Right kidney (tissue), 9 donors: ENCODE measurements around the gene ITIH2.
A peak's percentile ranks its signal among the peaks of the same experiment; 100 is the strongest.
"Not testable (repeated sequence)": the region's sequence is repeated elsewhere in the genome, so short reads cannot be mapped to it uniquely, and the experiment has no call there.

ENCODE experiments used
- DNase-seq: peaks from one replicate; pipeline ENCODE4 v3.0.0-alpha.2; 2016
- long read RNA-seq, 8 donors: transcript quantifications; one replicate each; lab custom pipeline, GENCODE V29; 2026

The ITIH2 gene, protein sequence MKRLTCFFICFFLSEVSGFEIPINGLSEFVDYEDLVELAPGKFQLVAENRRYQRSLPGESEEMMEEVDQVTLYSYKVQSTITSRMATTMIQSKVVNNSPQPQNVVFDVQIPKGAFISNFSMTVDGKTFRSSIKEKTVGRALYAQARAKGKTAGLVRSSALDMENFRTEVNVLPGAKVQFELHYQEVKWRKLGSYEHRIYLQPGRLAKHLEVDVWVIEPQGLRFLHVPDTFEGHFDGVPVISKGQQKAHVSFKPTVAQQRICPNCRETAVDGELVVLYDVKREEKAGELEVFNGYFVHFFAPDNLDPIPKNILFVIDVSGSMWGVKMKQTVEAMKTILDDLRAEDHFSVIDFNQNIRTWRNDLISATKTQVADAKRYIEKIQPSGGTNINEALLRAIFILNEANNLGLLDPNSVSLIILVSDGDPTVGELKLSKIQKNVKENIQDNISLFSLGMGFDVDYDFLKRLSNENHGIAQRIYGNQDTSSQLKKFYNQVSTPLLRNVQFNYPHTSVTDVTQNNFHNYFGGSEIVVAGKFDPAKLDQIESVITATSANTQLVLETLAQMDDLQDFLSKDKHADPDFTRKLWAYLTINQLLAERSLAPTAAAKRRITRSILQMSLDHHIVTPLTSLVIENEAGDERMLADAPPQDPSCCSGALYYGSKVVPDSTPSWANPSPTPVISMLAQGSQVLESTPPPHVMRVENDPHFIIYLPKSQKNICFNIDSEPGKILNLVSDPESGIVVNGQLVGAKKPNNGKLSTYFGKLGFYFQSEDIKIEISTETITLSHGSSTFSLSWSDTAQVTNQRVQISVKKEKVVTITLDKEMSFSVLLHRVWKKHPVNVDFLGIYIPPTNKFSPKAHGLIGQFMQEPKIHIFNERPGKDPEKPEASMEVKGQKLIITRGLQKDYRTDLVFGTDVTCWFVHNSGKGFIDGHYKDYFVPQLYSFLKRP
- long read RNA-seq, donor 1, result 0 reads
- long read RNA-seq, donor 2, result 0 reads
- long read RNA-seq, donor 3, result 0 reads
- long read RNA-seq, donor 4, result 0 reads
- long read RNA-seq, donor 5, result 0 reads
- long read RNA-seq, donor 6, result 0 reads
- long read RNA-seq, donor 7, result 0 reads
- long read RNA-seq, donor 8, result 0 reads

GRCh38 chr10:7703140-7703539 lies at the start of gene ITIH2:
Gene ITIH2, plus strand, starts transcription at chr10:7703316. Its CDS starts 119 bp downstream, at chr10:7703435.
- DNase-seq, result no peak

DNA sequence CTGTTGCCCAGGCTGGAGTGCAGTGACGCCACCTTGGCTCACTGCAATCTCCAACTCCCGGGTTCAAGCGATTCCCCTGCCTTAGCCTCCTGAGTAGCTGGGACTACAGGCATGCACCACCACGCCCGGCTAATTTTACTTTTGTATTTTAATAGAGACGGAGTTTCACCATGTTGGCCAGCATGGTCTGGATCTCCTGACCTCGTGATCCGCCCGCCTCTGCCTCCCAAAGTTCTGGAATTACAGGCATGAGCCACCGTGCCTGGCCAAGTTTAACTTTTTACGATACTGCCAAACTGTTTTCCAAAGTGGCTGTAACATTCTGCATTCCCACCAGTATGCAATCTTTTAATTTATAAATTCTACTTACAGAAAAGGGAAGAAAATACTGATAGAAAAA lies 46.0 kb upstream of the ITIH2 start:
- not testable (repeated sequence) for DNase-seq

DNA sequence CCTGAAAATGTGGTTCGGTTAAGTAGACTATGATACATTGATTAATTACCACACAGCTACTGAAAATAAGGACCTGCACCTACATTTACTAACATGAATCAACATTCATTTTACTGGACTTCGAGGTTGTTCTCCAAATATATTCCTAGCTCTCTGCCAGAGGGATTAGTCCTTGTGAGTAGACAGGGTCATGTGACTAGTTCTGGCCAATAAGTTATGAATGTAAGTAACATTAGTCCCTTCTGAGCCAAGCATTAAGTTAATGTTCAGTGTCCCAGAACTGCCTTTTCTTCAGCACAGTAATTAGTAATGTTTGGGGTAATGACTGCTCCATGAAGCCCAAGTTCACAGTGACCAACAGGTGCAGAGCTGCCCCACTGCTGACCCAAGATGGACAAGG lies 45.6 kb upstream of the ITIH2 start:
- no peak for DNase-seq

- no peak for DNase-seq
Measured at GRCh38 chr10:7659560-7659959, 43.6 kb upstream of the ITIH2 start.

DNA sequence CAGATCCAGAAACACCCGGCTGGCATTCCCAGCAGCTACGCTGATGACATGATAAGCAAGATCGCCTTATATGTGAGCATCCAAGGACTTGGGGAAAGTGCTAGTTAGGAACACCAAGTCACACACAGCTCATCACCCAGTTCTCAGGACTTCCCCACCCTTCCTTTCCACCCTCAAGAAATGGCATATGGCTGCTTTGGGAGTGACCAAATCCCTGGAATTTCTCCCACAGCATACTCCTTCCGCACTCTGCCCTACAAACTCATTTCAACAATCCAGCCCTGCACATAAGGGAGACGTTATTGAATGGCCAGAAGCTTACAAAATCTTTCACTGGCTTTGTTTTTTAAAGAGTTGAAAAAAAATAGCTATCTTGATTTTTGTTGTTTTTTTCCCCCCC lies 40.6 kb upstream of the ITIH2 start:
- no peak for DNase-seq

- no peak for DNase-seq
Measured at GRCh38 chr10:7664707-7665106, 38.4 kb upstream of the ITIH2 start.

- peak; percentile 15 for DNase-seq
Measured at GRCh38 chr10:7665767-7666166, 37.3 kb upstream of the ITIH2 start.

DNA sequence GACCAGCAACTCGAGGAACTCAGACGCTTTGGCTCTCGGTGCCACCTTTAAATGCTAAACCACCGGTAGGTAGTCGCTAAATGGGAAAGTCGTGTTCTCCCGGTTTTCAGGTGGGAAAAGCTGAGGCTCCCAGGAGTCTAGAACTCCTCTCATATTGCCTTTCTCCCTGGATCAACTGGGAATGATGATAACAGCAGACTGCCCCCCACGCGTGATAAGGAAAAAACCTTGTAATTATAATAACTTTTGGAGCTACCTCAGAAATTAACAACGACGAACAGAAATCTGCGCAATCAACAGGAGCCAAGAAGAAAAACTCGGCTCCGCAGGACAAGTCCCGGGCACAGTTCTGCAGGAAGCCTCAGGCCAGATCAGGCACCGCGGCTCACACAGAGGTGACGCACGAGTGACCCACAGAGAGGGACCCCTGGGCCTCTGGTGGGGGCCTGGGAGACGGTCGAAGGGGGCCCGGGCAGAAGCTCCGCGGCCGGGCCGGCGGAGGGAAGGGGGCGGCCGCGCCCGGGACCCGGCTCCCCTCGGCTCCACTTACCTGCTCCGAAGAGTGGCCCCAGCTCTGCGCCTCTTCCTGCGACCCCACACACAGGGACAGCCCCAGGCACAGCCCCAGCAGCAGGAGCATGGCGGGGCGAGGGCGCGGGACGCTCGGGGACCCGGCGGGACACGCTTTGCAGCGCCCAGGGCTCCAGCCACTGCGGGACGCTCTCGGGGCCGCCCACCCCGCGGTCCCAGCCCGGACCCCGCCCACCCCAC lies 36.7 kb upstream of the ITIH2 start, which contains the start of gene ITIH5:
TSS of gene ITIH5 (minus strand) at position 714 of the 771 bp plus-strand sequence. CDS start at position 640, 74 bp downstream.
- DNase-seq, result peak; percentile 66

GRCh38 chr10:7667262-7668141 lies 35.6 kb upstream of the ITIH2 start:
- peak; percentile 54 for DNase-seq

DNA sequence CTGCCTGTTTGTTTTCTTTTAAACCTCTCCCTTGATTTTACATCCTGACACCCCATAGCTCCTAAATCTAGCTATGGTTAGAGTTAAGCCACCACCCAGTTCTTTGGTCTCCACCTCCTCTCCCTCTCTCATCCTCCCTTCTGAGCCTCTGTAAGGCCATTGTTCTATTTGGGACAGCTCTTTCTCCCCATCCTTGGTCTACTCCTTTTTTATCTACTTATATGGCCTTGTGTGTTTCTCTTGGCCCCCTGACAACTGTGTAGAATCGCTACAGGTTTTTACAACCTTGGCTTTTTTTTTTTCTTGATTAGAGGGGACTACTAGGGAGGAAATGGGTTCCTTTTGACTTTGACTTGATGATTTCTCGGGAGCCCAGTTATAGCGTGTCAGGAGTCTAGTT lies 33.0 kb upstream of the ITIH2 start:
- no peak for DNase-seq

DNA sequence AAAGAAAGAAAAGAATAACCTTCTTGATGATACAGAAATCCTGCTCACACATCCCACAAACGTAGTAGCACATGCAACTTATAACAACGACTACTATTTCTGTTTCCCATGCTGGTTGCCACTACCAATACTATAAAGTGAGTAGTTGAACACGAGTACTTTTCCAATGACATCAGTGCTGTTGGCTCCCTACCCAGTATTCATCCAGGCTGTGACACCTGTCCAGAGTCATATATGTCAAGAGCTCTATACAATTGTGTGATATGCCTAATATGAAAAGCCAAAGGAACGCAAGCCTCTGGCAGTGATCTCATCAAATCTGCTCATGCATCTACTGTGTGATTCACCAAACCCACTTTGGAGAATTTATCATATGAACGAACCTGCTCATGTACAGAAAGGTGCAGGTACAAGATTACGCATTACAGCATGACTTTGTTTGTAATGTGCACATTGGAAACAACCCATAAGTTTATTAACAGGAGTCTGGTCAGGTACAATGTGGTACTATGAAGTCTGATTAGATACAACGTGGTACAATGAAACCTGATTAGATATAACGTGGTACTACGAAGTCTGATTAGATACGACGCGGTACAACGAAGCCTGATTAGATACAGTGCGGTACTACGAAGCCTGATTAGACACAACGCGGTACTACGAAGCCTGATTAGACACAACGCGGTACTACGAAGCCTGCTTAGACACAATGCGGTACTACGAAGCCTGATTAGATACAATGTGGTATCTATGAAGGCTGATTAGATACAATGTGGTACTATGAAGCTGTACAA lies 30.6 kb upstream of the ITIH2 start:
- no peak for DNase-seq

DNA sequence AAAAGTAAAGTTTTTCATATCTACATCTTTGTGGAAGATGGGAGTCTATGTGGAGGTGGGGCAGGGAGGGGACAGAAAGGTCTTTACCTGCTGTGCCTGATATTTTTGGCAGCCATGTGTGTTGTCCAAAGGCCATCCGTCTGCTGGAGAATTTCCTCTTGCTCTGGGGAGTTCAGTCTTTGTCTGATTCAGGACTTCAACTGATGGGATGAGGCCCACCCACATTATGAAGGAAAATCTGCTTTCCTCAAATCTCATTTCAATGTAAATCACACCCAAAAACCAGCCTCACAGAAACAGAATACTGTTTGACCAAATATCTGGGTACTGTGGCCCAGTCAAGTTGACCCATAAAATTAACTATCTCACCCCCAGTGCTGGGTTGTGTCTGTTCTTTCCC lies 23.9 kb upstream of the ITIH2 start:
- DNase-seq, result no peak

- not testable (repeated sequence) for DNase-seq
Measured at GRCh38 chr10:7680078-7680477, 23.0 kb upstream of the ITIH2 start.

DNA sequence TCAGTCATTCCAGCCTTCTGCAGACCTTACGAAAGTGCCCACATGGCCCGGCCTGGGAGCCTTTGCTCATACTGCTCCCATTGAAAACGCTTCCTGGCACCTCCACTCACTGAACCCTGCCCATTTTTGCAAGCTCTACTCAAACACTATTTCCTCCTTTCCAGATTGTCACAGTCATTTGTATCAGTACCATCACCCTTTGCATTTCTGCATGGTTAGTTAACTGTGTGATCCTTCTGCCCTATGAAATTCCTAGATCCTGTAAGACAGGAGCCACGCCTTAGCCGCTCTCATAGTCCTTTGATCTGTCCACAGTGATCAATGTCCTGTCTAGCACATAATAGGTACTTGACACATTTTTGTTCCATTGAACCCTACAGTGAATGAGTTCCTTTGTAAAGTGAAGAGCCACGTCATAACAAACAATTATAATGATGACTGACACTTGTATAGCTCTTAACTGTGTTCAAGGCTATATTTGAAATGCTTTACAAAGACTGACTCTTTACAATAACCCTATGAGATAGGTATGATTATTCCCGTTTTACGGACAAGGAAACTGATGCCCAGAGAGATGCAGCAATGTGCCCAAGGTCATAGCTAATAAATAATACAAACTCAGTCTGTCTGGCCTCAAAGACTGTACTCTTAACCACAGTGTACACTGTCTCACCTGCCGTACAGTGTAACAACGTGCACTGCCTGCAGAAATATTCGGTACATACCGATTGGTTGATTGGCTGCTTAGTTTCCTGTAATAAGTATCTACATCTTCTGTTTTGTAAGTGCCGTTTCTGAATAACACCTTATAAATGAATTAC lies 16.6 kb upstream of the ITIH2 start:
- DNase-seq, result no peak

DNA sequence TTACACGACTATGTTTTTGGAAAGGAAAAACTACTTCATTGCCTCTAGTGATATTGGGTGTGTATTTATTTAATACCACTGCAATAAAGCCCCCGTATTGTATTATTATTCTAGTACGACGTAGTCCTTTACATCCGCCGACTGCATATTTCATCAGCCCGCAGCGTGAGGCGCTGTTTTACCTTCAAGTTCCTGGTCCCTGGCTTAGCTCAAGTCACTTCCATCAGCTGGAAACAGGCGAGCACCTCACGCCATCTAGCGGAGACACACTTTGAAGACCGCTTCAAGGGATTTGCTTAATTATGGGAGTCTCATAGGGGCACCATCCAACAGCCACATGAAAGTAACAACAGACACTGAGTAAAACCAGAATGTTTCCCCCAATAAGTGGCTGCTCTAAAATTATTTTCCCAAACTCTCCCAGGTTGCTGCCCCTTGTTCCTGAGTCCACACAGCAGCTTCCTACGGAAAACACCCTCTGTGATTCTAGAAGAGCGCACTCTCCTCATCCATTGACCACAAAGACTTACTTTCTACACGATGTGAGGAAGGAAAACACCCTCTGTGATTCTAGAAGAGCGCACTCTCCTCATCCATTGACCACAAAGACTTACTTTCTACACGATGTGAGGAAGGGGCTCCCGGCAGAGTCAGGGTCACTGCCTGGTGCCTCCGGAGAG lies 15.7 kb upstream of the ITIH2 start:
- peak; percentile 58 for DNase-seq

- no peak for DNase-seq
Measured at GRCh38 chr10:7689591-7689990, 13.5 kb upstream of the ITIH2 start.

- not testable (repeated sequence) for DNase-seq
Measured at GRCh38 chr10:7690885-7691597, 12.1 kb upstream of the ITIH2 start.

DNA sequence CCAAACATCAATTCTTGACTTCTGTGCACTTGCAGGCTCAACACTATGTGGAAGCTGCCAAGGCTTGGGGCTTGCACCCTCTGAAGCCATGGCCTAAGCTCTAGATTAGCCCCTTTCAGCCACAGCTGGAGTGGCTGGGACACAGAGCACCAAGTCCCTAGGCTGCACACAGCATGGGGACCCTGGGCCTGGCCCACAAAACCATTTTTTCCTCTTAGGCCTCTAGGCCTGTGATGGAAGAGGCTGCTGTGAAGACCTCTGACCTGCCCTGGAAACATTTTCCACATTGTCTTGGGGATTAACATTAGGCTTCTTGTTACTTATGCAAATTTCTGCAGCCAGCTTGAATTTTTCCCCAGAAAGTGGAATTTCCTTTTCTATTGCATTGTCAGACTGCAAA lies 10.7 kb upstream of the ITIH2 start:
- not testable (repeated sequence) for DNase-seq
